SH-SY5Y (cell line): ENCODE results near the gene GRAMD1B.

Source experiments
- GATA2 ChIP-seq: IDR thresholded peaks from 2 replicates; pipeline ENCODE4 v1.6.1; 2011; ENCODE audit warnings: mild to moderate bottlenecking, low read depth, low read length
- GATA3 ChIP-seq: IDR thresholded peaks from 2 replicates; pipeline ENCODE4 v1.6.1; 2011; ENCODE audit warnings: low read depth, mild to moderate bottlenecking, low read length, moderate library complexity

DNA sequence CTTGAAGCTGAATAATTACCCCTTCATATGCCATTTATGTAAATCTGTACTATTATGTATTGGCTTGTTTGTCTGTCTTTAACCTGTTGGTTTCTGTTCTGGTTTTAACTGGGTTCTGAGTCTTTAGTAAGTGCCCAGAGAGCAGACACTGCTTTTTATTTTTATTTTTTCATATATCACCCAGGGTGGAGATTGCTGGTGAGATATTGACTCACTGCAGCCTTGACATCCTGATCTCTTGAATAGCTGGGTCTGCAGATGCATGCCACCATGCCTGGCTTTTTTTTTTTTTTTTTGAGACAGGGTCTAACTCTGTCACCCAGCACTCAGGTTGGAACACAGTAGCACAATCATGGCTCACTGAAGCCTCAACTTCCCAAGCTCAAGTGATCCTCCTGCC is 19.4 kb downstream of the GRAMD1B start:
- TF ChIP-seq GATA2, result peak; percentile 71
- 0 out of 2 replicates have a peak, but pooled peaks have one; percentile 12 for TF ChIP-seq GATA3
